Measurements from ENCODE around the gene GOLGA3.
"Not testable (repeated sequence)": the region's sequence is repeated elsewhere in the genome, so short reads cannot be mapped to it uniquely, and the experiment has no call there.

The GOLGA3 gene

GRCh38 chr12:132807295-132808092, 21.2 kb downstream of the GOLGA3 start:
- DNase-seq, result no peak

DNA sequence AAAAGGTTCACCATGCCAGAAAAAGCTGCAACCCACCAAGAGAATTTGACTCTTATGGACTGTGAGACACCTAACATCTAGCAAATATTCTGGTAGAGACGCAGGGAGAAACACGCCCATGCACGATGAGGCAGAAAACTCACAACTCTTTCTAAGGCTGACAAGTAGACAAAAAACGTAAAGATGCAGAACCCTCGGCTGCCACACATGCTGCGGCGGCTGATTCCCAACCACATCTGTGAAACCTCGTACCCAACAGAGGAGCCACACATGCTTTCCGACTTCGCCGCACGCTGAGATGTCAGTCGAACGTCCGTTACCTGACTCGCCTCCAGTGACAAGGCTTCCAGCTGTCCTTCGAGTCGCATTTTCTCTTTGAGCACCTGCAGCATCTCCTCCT, 21.8 kb downstream of the GOLGA3 start:
- no peak for DNase-seq

DNA sequence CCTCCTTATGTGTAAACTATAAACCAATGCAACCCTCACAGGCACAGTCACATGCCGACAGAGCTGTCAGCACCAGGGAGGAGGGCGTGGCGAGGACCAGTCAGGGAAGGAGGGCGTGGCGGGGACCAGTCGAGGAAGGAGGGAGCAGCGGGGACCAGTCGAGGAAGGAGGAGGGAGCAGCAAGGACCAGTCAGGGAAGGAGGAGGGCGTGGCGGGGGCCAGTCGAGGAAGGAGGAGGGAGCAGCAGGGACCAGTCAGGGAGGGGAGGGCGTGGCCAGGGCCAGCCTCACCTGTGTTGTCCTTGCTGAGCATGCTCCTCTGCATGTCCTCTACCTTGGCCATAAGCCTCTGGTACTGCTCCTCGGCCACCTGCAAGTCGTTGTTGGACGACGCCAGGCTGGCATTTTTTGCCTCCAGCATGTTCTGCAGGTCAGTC, 24.2 kb downstream of the GOLGA3 start:
- no peak for DNase-seq

GRCh38 chr12:132803888-132804287, 24.8 kb downstream of the GOLGA3 start:
- DNase-seq, result no peak

DNA sequence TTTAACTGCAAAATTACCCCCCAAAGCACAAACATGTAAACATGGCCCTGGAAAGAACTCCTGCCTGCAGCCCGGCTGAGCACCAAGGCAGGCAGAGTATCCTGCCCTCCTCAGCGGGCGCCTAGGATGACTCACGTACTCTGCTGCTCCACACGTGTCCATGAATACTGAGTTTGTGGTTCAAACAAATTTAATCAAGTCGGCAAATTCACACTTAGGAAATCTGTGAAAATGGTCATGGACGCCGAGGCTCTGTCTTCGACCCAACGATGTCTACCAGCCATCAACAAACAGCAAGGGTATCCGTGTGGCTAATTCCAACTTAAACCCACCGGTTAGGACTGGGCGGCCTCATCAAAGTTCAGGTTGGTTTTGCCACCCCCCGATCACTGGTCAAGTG, 25.5 kb downstream of the GOLGA3 start:
- DNase-seq, result no peak

DNA sequence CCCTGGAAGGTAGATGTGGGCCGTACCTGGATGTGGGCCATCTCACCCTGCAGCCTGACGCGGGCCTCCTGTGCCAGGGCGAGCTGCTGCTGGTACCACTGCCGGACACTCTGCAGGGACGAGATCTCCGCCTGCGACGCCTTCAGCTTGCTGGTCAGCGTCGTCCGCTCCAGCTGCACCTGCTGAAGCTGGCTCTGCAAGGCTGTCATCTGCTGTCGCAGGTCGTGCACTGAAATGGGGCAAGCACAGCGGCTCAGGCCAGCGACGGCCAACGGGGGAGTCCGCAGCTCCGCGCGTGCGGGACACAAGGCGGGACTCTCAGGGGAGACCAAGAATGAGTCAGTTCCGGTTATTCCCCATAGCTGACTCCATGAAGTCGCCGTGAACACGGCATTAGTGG, 26.9 kb downstream of the GOLGA3 start:
- DNase-seq, result no peak

DNA sequence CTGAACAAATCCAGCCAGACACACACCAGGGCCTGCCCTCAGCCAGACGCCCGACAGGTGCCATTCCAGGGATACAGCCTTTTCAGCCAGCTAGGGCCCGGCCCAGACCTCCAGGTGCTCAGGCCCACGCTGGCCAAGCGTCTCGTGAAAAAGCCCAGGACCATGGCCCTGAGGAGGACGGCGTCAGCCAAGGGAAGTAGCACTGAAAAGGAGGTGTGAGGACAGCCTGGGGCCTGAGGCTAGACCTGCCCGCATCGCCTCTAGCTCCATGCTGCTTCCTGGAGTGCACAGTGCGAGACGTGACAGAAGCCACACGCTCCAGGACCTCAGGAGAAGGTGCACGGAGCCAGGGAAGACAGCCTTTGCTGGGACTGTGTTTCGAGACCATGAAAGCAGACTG, 29.8 kb downstream of the GOLGA3 start:
- no peak for DNase-seq

DNA sequence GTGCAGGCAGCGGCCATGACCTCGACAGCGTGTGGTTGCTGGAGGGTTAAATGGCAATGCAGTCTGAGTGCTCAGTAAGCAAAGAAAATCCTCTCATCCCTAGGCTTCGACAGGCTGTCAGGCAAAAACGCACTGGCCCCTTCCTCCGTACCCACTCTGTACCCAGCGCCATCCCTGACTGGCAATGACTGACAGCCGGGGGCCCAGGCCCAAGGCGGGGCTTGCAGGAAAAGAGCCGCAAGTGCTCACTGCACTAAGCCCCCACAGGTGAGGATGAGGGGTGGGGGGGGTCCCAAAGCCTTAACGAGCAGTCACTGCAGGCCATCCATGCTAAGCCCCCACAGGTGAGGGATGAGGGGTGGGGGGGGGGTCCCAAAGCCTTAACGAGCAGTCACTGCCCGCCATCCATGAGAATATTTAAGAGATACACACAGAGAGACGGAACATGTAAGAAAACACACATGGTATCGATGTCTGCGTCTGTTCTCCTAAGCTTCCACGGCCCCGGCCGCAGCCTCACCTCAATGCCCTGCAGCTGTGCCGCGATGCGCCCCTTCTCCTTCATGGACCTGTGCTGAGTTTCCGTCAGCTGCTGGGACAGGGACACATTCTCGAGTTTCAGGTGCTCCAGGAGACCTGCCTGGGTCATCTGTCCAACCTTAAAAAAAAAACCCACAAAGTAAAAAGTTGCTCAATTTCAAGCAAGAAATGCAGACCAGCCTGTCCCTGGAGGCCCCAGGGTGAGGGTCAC, 30.7 kb downstream of the GOLGA3 start:
- DNase-seq, result no peak

DNA sequence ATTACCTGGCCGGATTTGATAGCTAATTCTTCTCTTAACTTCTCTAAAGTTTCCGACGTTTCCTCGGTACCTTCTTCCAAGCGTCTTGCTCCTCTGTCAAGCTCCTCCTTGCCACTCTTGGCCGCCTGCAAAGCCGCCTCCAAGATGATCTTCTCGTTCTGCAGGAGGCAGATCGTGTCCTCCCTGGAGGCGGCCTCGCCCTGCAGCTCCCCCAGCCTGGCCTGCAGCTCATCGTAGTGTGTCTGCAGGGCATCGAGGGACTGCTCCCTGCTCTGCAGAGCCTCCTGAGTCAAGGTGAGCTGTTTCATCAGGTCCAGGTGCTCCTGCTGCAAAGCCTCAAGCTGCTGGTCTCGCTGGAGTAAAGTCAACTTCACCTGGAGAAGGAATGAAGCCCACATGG, 32.8 kb downstream of the GOLGA3 start:
- no peak for DNase-seq

DNA sequence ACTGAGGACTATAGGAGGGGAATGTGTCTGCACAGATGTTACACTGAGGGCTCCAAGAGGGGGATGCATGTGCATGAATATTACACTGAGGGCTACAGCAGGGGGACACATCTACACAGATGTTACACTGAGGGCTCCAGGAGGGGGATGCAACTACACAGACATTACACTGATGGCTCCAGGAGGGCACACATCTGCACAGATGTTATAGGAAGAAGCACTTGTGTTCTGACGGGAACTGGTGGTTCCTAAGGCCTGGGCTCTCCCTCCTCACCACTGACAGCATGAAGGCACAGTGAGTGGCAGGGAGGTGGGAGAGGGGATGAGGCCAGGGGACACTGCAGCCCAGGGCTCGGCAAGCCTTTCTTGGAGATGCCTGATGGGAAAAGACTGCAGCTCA, 36.7 kb downstream of the GOLGA3 start:
- DNase-seq, result not testable (repeated sequence)

- DNase-seq, result no peak
These were observed 39.6 kb downstream of the GOLGA3 start for GRCh38 chr12:132789099-132789471.

DNA sequence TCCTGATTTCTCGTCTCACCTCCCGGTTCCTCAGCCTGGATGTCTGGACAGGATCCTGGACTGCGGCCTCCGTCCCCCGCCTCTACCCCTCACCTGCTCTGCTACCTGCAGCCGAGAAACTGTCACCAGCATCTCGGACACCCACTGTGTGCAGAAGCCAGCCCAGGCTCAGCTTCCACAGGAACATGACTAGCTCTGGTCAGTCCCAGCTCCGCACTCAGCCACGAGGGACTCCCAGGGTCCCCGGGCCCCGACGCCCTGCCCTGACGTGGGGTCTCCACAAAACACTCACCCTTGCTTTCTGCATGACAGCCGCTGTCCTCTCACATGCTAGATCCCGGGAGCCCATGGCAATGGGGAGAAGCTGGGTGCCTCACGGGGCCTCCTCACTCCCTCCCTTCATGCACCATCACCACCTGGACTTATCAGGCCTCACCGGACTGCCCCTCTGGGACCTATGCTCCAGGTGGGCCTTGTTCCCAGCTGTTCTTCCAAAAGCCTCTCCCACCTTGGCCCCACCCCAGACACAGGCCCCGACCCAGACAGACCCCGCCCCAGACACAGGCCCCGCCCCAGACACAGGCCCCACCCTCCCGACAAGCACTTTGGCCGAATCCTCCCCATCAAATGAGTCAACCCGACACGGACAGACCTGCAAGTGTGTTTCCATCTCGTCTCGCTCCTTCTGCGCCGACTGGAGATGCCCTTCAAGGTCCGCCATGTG, 40.1 kb downstream of the GOLGA3 start:
- DNase-seq, result no peak

GRCh38 chr12:132787877-132788276, 40.8 kb downstream of the GOLGA3 start:
- DNase-seq, result no peak

- no peak for DNase-seq
These were observed 42.5 kb downstream of the GOLGA3 start for GRCh38 chr12:132786192-132786591.

GRCh38 chr12:132784580-132784979, 44.1 kb downstream of the GOLGA3 start:
- DNase-seq, result no peak

GRCh38 chr12:132783917-132784531, 44.6 kb downstream of the GOLGA3 start:
- no peak for DNase-seq

DNA sequence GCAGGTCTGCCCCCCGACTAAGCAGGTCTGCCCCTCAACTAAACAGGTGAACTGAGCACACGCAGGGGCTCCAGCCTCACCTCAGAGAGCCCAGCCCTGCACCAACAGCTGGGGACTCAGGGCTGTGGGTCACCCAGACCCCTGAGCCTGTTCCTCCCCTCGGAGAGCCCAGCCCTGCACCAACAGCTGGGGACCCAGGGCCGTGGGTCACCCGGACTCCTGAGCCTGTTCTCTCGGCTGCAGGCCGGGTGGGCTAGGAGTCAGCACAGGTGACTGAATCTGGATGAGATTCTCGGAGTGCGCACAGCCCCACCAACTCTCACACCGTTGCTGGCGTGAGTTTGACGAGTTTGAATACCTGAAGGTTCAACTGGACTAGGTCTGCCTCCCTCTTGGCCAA, 46.7 kb downstream of the GOLGA3 start:
- DNase-seq, result no peak

DNA sequence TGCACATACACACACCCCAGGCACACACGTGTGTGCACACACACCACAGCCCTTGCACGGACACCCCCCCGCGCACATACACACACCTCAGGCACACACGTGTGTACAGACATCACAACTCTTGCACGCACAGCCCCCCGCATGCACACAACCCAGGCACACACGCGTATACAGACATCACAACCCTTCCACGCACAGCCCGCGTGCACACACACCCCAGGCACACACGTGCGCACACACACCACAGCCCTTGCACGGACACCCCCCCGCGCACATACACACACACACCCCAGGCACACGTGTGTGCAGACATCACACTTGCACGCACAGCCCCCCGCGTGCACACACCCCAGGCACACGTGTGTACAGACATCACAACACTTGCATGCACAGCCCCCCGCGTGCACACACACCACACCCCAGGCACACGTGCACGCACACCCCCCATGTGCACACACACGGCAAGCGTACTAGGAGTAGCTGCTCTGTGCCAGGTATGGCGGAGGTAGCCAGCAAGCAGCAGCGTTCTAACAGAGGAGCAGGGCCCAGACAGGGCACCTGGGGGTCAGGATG, 48.8 kb downstream of the GOLGA3 start:
- no peak for DNase-seq

DNA sequence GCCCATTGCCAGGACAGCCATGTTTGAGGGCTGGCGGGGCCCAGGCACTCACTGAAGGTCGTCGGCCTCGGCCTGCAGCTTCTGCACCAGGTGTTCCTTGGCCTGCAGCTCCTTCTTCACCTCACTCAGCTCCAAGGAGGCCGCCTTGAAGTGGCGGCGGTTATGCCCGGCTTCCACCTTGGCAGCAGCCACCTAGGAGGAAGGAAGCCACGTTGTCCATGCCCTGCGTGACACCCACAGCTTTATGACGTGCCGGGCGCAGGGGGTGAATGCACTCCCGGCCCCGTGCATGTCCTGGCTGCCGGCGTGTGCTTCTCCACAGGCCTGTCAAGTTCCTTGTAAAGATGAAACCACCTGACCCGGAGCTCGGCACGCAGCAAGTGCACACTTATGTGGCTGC, 51.1 kb downstream of the GOLGA3 start:
- DNase-seq, result no peak

- no peak for DNase-seq
These were observed 51.7 kb downstream of the GOLGA3 start for GRCh38 chr12:132776816-132777568.

DNA sequence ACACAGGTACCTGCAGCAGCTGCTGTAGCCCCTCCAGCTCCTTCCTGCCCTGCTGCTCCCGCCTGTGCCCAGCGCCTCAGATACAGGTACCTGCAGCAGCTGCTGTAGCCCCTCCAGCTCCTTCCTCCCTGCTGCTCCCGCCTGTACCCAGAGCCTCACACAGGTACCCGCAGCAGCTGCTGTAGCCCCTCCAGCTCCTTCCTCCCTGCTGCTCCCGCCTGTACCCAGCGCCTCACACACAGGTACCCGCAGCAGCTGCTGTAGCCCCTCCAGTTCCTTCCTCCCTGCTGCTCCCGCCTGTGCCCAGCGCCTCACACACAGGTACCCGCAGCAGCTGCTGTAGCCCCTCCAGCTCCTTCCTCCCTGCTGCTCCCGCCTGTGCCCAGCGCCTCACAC, 52.4 kb downstream of the GOLGA3 start:
- not testable (repeated sequence) for DNase-seq
